ENCODE measurements around the gene VSTM2B.
"Not testable (repeated sequence)": the region's sequence is repeated elsewhere in the genome, so short reads cannot be mapped to it uniquely, and the experiment has no call there.

Gene VSTM2B

DNA sequence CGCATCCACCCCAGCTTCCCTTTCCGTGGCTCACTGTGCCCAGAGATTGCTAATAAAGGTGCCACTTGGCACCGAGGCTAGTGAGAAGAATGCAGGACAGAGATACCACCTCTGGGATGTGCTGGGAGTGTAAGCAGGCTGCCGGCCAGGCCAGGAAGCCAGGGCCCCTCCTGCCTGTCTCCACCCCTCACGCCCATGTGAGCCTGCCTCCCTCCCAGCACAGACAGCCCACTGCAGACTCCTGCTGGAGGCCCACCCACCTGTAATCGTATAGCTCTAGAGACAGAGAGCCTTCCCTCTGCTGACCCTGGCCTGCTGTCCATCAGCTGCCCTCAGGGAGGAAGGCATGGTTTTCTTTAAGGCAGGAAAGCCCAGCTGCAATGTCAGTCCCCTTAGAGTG is 13.9 kb downstream of the VSTM2B start:
- H3K9me3 Mint-ChIP-seq: peaks cover 1% of the 10 kb centered on the region
- no peaks in the 10 kb centered on the region for H3K36me3 Mint-ChIP-seq (ENCODE audit: low read depth)
- no peaks in the 10 kb centered on the region for H3K4me1 Mint-ChIP-seq (ENCODE audit: low read depth)
- H3K4me3 Mint-ChIP-seq: no peak overlapping the region
- H3K27ac Mint-ChIP-seq: no peak overlapping the region
- peaks cover 18% of the 10 kb centered on the region for H3K27me3 Mint-ChIP-seq

DNA sequence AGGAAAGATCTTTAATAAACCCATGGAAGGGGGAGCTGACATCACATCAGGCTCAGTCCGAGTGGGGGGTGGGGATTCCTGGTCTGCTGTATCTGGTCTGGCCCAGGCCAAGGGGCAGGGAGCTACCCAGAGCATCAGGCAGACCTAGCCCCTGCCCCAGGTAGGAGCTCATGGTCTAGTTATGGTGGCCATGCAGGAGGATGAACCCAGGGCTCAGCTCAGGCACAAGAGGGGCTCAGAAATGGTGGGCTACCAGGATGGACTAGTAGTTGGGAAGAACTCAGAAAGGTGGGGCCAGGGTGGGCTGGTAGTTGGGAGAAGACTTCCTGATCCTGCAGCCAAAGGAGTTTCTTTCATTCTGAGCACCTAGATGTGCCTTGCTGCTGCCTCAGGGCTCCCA is 14.3 kb downstream of the VSTM2B start:
- no peaks in the 10 kb centered on the region for H3K4me1 Mint-ChIP-seq (ENCODE audit: low read depth)
- H3K36me3 Mint-ChIP-seq (ENCODE audit: low read depth): no peaks in the 10 kb centered on the region
- peaks cover 5% of the 10 kb centered on the region for H3K9me3 Mint-ChIP-seq
- no peak overlapping the region for H3K27ac Mint-ChIP-seq
- H3K4me3 Mint-ChIP-seq: no peak overlapping the region
- peaks cover 19% of the 10 kb centered on the region for H3K27me3 Mint-ChIP-seq

DNA sequence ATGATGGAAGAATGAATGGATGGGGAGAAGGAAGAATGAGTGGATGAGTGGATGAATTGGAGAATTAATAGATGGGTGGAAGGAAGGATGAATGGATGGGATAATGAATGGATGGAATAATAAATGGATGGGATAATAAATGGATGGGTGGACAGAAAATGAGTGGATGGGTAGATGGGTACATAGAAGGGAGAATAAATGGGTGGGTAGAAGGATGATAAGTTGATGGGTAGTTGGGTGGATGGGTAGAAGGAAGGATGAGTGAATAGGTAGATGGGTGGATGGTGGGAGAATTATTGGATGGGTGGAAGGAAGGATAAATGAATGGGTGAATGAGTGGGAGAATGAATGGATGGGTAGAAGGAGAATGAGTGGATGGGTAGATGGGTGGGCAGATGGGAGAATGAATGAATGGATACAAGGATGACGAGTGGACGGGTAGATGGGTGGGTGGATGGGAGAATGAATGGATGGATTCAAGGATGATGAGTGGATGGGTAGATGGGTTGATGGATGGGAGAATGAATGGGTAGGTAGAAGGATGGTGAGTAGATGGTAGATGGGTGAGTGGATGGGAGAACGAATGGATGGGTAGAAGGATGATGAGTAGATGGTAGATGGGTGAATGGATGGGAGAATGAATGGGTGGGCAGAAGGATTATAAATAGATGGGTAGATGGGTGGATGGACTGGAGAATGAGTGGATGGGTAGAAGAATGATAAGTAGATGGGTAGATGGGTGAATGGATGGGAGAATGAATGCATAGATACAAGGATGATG is 15.9 kb downstream of the VSTM2B start:
- peaks cover 5% of the 10 kb centered on the region for H3K9me3 Mint-ChIP-seq
- no peak overlapping the region for H3K27ac Mint-ChIP-seq
- H3K36me3 Mint-ChIP-seq (ENCODE audit: low read depth): no peaks in the 10 kb centered on the region
- H3K4me1 Mint-ChIP-seq (ENCODE audit: low read depth): no peaks in the 10 kb centered on the region
- H3K4me3 Mint-ChIP-seq: no peak overlapping the region
- H3K27me3 Mint-ChIP-seq: peaks cover 11% of the 10 kb centered on the region

DNA sequence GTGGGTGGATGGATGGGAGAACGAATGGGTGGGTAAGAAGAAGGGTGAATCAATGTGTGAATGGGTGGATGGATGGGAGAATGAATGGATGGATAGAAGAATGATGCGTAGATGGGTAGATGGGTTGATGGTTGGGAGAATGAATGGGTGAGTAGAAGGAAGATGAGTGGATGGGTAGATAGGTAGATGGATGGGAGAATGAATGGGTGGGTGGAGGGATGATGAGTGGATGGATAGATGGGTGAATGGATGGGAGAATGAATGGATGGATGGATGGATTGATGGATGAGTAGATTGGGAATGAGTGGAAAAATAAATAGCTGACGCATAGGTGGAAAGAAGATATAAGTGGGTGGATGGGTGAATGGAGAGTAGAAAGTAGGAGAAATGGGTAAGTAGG is 16.5 kb downstream of the VSTM2B start:
- no peaks in the 10 kb centered on the region for H3K4me1 Mint-ChIP-seq (ENCODE audit: low read depth)
- no peaks in the 10 kb centered on the region for H3K36me3 Mint-ChIP-seq (ENCODE audit: low read depth)
- peaks cover 5% of the 10 kb centered on the region for H3K9me3 Mint-ChIP-seq
- H3K27ac Mint-ChIP-seq: no peak overlapping the region
- H3K4me3 Mint-ChIP-seq: no peak overlapping the region
- peaks cover 15% of the 10 kb centered on the region for H3K27me3 Mint-ChIP-seq

DNA sequence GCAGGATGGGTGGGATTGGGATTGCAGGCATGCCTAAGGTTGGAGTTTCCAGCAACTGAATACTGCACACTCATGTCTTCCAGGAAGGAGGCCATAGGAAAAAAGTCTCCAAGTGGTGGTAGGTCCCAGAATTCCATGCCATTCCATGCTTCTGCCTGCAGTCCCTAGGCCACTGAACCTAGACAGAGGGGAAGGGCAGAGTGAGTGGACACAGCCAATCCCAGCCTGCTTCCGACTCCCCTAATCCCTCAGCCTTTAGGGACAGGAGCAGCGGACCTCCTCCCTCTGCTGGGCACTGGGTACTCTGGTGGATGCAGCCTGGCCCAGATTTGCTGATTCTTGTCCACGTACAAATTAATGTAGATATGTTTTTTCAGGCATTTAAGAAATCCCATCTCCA is 17.0 kb downstream of the VSTM2B start:
- Mint-ChIP-seq H3K36me3 (ENCODE audit: low read depth) (no peaks in the 10 kb centered on the region), H3K4me3 (no peak overlapping the region), H3K9me3 (peaks cover 5% of the 10 kb centered on the region), H3K27ac (no peak overlapping the region), H3K27me3 (peaks cover 16% of the 10 kb centered on the region), H3K4me1 (ENCODE audit: low read depth) (no peaks in the 10 kb centered on the region)

DNA sequence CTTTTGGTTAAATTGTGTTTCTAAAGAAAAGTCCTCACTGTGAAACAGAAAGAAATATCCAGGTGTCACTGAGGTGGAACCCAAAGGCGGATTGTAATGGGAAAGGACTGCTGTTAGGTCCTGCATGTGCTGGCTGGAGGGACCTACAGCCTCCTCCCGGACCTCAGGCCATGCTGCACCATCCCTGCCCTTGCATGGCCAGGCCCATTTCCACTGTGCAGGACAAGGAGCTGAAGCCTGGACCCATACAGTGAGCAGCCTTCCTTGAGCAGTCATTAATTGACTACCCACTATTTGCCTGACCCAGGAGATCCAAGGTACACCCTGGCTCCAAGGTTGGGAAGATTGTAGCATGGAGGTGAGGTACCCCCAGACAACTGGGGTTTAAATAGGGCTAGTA is 17.6 kb downstream of the VSTM2B start:
- no peaks in the 10 kb centered on the region for H3K4me1 Mint-ChIP-seq (ENCODE audit: low read depth)
- no peaks in the 10 kb centered on the region for H3K36me3 Mint-ChIP-seq (ENCODE audit: low read depth)
- H3K9me3 Mint-ChIP-seq: peaks cover 5% of the 10 kb centered on the region
- H3K4me3 Mint-ChIP-seq: no peak overlapping the region
- no peak overlapping the region for H3K27ac Mint-ChIP-seq
- peaks cover 13% of the 10 kb centered on the region for H3K27me3 Mint-ChIP-seq

DNA sequence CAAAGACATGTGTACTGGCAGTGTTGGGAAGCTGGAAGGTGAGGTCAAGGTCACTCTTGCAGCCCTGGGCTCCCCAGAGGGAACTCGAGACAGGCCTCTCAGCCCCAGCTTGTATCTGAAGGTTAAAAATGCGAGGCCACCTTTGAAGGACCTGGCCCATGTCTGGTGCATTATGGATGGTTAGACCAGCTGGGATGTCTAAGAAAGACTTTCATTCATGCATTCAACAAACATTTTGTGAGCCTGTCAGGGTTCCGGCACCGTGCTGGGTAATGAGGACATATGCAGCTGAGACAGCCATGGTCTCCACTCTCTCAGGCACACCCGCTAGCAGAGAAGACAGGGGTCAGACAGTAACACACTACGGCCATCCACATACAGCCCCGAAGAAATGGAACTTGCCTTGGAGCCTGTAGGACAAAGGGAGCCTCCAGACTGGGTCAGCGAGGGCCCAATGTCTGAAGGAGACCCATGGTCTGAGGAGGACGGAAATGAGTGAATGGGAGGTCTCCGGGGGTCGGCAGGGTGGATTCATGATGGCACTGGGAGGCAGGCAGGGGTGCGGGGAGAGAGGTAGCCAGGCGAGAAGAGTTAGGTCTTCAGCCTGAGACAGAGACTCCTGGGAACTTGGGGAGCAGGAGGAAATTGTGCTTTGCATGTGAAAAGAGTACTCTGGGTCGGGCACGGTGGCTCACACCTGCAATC is 19.0 kb downstream of the VSTM2B start:
- peaks cover 5% of the 10 kb centered on the region for H3K9me3 Mint-ChIP-seq
- no peak overlapping the region for H3K4me3 Mint-ChIP-seq
- H3K4me1 Mint-ChIP-seq (ENCODE audit: low read depth): no peaks in the 10 kb centered on the region
- peaks cover 13% of the 10 kb centered on the region for H3K27me3 Mint-ChIP-seq
- no peaks in the 10 kb centered on the region for H3K36me3 Mint-ChIP-seq (ENCODE audit: low read depth)
- no peak overlapping the region for H3K27ac Mint-ChIP-seq

DNA sequence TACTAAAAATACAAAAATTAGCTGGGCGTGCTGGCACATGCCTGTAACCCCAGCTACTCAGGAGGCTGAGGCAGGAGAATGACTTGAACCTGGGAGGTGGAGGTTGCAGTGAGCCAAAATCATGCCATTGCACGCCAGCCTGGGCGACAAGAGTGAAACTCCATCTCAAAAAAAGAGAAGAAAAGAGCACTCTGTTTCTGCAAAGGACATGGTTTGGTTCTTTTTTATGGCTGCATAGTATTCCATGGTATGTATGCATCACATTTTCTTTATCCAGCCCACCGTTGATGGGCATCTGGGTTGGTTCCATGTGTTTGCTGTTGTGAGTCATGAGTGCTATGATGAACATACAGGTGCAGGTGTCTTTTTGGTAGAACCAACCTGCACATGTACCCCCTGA is 19.7 kb downstream of the VSTM2B start:
- not testable (repeated sequence) for H3K4me1 Mint-ChIP-seq (ENCODE audit: low read depth); H3K4me3 Mint-ChIP-seq; H3K36me3 Mint-ChIP-seq (ENCODE audit: low read depth); H3K27ac Mint-ChIP-seq; H3K9me3 Mint-ChIP-seq
- H3K27me3 Mint-ChIP-seq: peaks cover 15% of the 10 kb centered on the region

DNA sequence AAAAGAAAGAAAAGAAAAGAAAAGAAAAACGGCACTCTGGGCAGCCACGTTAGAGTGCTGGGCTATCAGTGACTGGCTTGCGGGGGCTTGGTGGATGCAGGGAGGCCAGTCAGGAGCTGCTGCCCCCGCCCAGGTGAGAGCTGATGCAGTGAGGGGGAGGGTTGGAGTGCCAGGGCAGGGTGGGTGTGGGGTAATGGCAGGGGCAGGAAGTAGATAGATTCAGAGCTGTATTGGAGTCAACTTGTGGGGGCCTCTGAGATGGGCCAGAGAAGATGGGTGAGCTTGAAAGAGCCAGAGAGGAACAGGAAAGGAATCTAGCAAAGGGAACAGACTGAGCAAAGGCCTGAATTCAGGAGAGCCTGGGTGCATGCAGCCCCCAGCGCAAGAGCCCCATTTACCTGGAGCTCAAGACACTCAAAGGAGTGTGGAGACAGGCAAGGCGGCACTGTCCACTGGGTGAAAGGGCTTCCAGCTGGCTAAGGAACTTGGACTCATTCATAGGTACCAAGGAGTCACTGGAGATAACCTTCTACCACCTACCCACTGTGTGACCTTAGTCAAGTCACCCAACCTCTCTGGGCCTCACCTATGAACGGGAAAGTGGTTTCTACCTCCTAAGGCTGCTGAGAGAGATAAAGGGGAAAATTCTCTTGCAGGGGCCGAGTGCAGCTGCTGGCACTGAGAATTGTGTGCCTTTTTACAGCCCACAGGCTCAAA is 20.2 kb downstream of the VSTM2B start:
- Mint-ChIP-seq H3K27me3 (peaks cover 18% of the 10 kb centered on the region), H3K4me1 (ENCODE audit: low read depth) (no peaks in the 10 kb centered on the region), H3K36me3 (ENCODE audit: low read depth) (no peaks in the 10 kb centered on the region), H3K27ac (no peak overlapping the region), H3K4me3 (no peak overlapping the region), H3K9me3 (peaks cover 5% of the 10 kb centered on the region)

DNA sequence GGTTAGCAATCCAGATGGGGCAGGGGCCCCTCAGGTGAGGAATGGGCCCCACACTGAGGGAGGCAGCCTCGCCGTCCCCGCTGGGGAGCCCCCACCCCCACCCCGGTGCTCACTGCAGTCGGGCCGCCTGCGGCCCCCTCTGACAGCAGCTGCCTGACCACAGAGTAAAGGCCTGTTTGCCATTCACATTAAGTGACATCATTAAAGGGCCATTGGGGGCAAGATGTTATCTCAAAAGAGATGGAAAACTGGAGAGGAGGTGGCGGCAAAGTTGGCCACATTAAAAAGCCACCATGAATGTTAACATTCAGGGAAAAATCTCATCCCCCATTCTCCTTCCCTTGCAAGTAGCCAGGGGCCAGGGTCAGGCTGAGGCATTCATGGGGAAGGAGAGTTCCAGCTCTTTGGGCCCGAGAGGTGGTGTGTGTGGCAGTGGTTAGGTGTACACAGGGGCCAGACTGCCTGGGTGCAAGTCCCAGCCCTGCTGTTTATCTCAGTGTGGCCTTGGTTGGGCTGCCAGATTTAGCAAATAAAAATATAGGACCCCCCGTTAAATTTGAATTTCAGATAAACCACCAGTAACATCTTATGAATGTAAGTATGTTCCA is 20.9 kb downstream of the VSTM2B start:
- no peak overlapping the region for H3K4me3 Mint-ChIP-seq
- H3K27ac Mint-ChIP-seq: no peak overlapping the region
- no peaks in the 10 kb centered on the region for H3K36me3 Mint-ChIP-seq (ENCODE audit: low read depth)
- peaks cover 5% of the 10 kb centered on the region for H3K9me3 Mint-ChIP-seq
- H3K27me3 Mint-ChIP-seq: peaks cover 18% of the 10 kb centered on the region
- H3K4me1 Mint-ChIP-seq (ENCODE audit: low read depth): no peaks in the 10 kb centered on the region

DNA sequence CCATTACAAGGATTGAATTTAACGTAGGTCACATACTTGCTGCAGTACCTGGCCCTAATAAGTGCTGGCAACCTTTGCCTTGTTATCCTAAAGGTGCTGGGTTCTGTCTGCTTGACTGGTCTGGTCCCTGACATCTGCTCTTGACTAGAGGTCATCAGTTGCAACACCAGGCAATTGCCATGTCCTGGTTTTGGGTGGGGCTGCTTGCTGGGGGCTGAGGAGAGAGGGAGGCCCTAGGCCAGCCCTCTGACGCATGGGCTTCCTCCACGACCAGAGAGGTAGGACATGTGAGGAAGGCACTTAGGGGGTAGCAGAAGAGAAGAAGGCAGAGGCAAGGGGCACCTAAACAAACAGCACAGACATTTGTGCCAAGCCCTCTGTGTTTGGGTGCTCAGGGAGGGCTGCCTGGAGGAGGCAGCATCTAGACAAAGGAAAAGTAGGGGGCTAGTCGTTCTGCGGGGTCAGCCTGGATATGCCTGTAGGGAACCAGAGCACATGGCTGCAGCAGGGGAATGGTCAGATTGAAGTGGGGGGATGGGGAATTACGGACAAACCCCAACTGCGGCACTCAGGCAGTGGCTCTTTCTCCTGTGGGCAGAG is 21.7 kb downstream of the VSTM2B start:
- Mint-ChIP-seq H3K27ac (no peak overlapping the region), H3K36me3 (ENCODE audit: low read depth) (no peaks in the 10 kb centered on the region), H3K4me3 (no peak overlapping the region), H3K4me1 (ENCODE audit: low read depth) (no peaks in the 10 kb centered on the region), H3K27me3 (peaks cover 18% of the 10 kb centered on the region), H3K9me3 (peaks cover 5% of the 10 kb centered on the region)

DNA sequence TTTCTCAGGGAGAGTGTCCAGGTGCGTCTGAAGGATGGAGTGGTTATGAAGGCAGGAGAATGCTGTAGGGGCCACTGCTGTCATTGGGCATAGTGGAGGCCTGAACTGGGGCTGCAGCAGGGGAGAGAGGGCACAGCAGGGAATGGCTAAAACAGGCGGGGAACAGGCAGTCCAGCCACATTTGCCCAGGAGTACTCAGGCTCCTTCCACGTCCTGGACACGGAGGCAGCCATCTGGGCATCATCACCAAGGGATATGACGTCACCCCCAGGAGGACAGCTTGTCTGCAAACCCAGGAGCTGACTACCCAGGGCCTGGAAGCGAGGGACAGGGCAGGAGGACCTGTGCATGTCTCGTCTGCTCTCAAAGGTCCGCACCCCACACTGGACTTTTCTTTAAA is 22.2 kb downstream of the VSTM2B start:
- Mint-ChIP-seq H3K36me3 (ENCODE audit: low read depth) (no peaks in the 10 kb centered on the region), H3K27me3 (peaks cover 18% of the 10 kb centered on the region), H3K4me3 (no peak overlapping the region)

DNA sequence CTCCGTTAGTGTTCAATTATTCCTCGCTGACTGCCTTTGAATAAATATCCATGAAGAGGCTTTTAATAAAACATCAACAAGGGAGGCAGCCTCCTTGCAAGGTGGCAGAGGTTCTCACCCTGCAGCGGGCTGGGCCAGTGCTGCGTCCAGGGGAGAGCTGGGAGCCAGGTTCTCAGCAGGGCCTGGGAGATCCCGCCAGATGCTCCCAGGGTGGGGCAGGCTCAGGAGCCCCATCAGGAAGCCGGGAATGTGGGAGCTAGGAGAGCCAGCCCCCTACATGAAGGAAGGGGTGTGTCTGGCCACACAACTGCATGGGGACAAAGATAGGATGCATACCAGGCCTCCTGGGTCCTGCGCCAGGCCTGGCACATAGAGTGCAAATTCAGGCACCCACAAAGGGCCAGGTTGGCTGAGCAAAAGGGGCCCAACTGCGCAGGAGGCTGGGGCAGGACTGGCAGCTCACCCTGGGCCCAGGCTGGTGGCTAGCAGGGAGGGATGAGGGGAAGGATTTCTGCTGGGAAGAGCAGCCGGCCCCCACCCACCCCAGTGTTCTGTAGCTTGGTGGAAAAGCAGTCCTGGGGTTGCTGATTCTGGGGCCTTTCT is 22.8 kb downstream of the VSTM2B start:
- no peaks in the 10 kb centered on the region for H3K4me1 Mint-ChIP-seq (ENCODE audit: low read depth)
- H3K9me3 Mint-ChIP-seq: peaks cover 12% of the 10 kb centered on the region
- no peaks in the 10 kb centered on the region for H3K36me3 Mint-ChIP-seq (ENCODE audit: low read depth)
- peaks cover 18% of the 10 kb centered on the region for H3K27me3 Mint-ChIP-seq
- H3K4me3 Mint-ChIP-seq: no peak overlapping the region
- no peak overlapping the region for H3K27ac Mint-ChIP-seq

More for the DNA sequence above, 22.2 kb downstream of the VSTM2B start:
- Mint-ChIP-seq H3K9me3 (peaks cover 6% of the 10 kb centered on the region), H3K27ac (no peak overlapping the region), H3K4me1 (ENCODE audit: low read depth) (no peaks in the 10 kb centered on the region)

All from stimulated activated naive CD8-positive, alpha-beta T cell treated with anti-CD3 and anti-CD28 coated beads, Interleukin-15, Interleukin-2, amounts not matched to agents 100 ng/mL and 50 ng/mL, for 24 hours (primary cell).